Measurements from ENCODE around the gene GTF2F2.

The GTF2F2 gene

GRCh38 chr13:45104261-45104660, 16.0 kb upstream of the GTF2F2 start:
- Histone ChIP-seq H3K79me2 (ENCODE audit: low read length) (no peaks in the 10 kb centered on the region), H2AFZ (ENCODE audit: low read depth, low read length) (no peak overlapping the region), H3K4me2 (ENCODE audit: low read length) (no peak overlapping the region), H3K4me1 (ENCODE audit: low read length) (peaks cover 9% of the 10 kb centered on the region), H4K20me1 (ENCODE audit: insufficient read depth, low read length) (no peaks in the 10 kb centered on the region), H3K9ac (ENCODE audit: low read length) (no peak overlapping the region), H3K4me3 (ENCODE audit: low read length) (no peak overlapping the region), H3K36me3 (replicated peaks; ENCODE audit: low read depth, low read length) (no peaks in the 10 kb centered on the region), H3K27ac (ENCODE audit: low read length) (no peak overlapping the region), H3K9me3 (ENCODE audit: insufficient read depth, low read length) (no peaks in the 10 kb centered on the region), H3K27me3 (ENCODE audit: low read depth, low read length) (peaks cover 8% of the 10 kb centered on the region)
- TF ChIP-seq EZH2phosphoT487 (IDR thresholded peaks at IDR 0.05; ENCODE audit: low read depth) (no peak), CTCF (IDR thresholded peaks at IDR 0.05; ENCODE audit: low read depth, low read length) (no peak)

GRCh38 chr13:45105895-45106294, 14.4 kb upstream of the GTF2F2 start:
- Histone ChIP-seq H3K4me2 (ENCODE audit: low read length) (no peak overlapping the region), H3K9me3 (ENCODE audit: insufficient read depth, low read length) (no peaks in the 10 kb centered on the region), H3K79me2 (ENCODE audit: low read length) (no peaks in the 10 kb centered on the region), H4K20me1 (ENCODE audit: insufficient read depth, low read length) (no peaks in the 10 kb centered on the region), H3K4me1 (ENCODE audit: low read length) (peaks cover 12% of the 10 kb centered on the region), H3K36me3 (replicated peaks; ENCODE audit: low read depth, low read length) (no peaks in the 10 kb centered on the region), H3K4me3 (ENCODE audit: low read length) (no peak overlapping the region), H2AFZ (ENCODE audit: low read depth, low read length) (no peak overlapping the region), H3K27ac (ENCODE audit: low read length) (no peak overlapping the region), H3K9ac (ENCODE audit: low read length) (no peak overlapping the region), H3K27me3 (ENCODE audit: low read depth, low read length) (peaks cover 8% of the 10 kb centered on the region)
- no peak for TF ChIP-seq EZH2phosphoT487 (IDR thresholded peaks at IDR 0.05; ENCODE audit: low read depth)
- TF ChIP-seq CTCF (IDR thresholded peaks at IDR 0.05; ENCODE audit: low read depth, low read length): no peak

GRCh38 chr13:45107539-45107938, 12.8 kb upstream of the GTF2F2 start:
- H3K4me2 ChIP-seq (ENCODE audit: low read length): peak overlapping the region; percentile 93; the same call in 1 of the 2 replicates
- H2AFZ ChIP-seq (ENCODE audit: low read depth, low read length): no peak overlapping the region
- H3K79me2 ChIP-seq (ENCODE audit: low read length): no peaks in the 10 kb centered on the region
- no peak overlapping the region for H3K27ac ChIP-seq (ENCODE audit: low read length)
- peaks cover 8% of the 10 kb centered on the region for H3K27me3 ChIP-seq (ENCODE audit: low read depth, low read length)
- no peaks in the 10 kb centered on the region for H3K36me3 ChIP-seq (replicated peaks; ENCODE audit: low read depth, low read length)
- no peak overlapping the region for H3K9ac ChIP-seq (ENCODE audit: low read length)
- no peaks in the 10 kb centered on the region for H4K20me1 ChIP-seq (ENCODE audit: insufficient read depth, low read length)
- TF ChIP-seq EZH2phosphoT487 (IDR thresholded peaks at IDR 0.05; ENCODE audit: low read depth) (no peak), CTCF (IDR thresholded peaks at IDR 0.05; ENCODE audit: low read depth, low read length) (no peak)
- no peaks in the 10 kb centered on the region for H3K9me3 ChIP-seq (ENCODE audit: insufficient read depth, low read length)
- no peak overlapping the region for H3K4me3 ChIP-seq (ENCODE audit: low read length)
- peaks cover 12% of the 10 kb centered on the region for H3K4me1 ChIP-seq (ENCODE audit: low read length)

- Histone ChIP-seq H3K9ac (ENCODE audit: low read length) (peak overlapping the region; percentile 70), H3K9me3 (ENCODE audit: insufficient read depth, low read length) (no peaks in the 10 kb centered on the region), H3K4me3 (ENCODE audit: low read length) (peak overlapping the region; percentile 81), H3K79me2 (ENCODE audit: low read length) (no peaks in the 10 kb centered on the region), H3K4me1 (ENCODE audit: low read length) (peaks cover 12% of the 10 kb centered on the region), H3K27me3 (ENCODE audit: low read depth, low read length) (peaks cover 5% of the 10 kb centered on the region), H2AFZ (ENCODE audit: low read depth, low read length) (peak overlapping the region; percentile 100), H3K4me2 (ENCODE audit: low read length) (peak overlapping the region; percentile 93), H3K36me3 (replicated peaks; ENCODE audit: low read depth, low read length) (no peaks in the 10 kb centered on the region), H4K20me1 (ENCODE audit: insufficient read depth, low read length) (no peaks in the 10 kb centered on the region), H3K27ac (ENCODE audit: low read length) (peak overlapping the region; percentile 27; the same call in 1 of the 2 replicates)
- TF ChIP-seq EZH2phosphoT487 (IDR thresholded peaks at IDR 0.05; ENCODE audit: low read depth) (no peak), CTCF (IDR thresholded peaks at IDR 0.05; ENCODE audit: low read depth, low read length) (no peak)
These were observed 11.6 kb upstream of the GTF2F2 start for GRCh38 chr13:45108716-45109101.
